Effector memory CD4-positive, alpha-beta T cell (primary cell): ENCODE results near the gene NAA10.

Source experiments
- DNase-seq, 3 donors: peaks; one replicate each; pipeline ENCODE4 v3.0.0-alpha.2; 2020
- H3K27ac ChIP-seq: 2 replicates; pipeline ENCODE4 v1.7.0; 2013; ENCODE audit warnings: mild to moderate bottlenecking, low read length, moderate library complexity; ENCODE audit not compliant: insufficient read depth, poor library complexity, severe bottlenecking
- H3K27me3 ChIP-seq: replicated peaks from 2 replicates; pipeline ENCODE4 v1.7.0; 2013; ENCODE audit warnings: mild to moderate bottlenecking, low read length; ENCODE audit not compliant: insufficient read depth, control insufficient read depth, poor library complexity, severe bottlenecking
- H3K36me3 ChIP-seq: 2 replicates; pipeline ENCODE4 v1.7.0; 2013; ENCODE audit warnings: mild to moderate bottlenecking, low read length, moderate library complexity; ENCODE audit not compliant: control insufficient read depth, insufficient read depth
- H3K4me1 ChIP-seq: 2 replicates; pipeline ENCODE4 v1.7.0; 2013; ENCODE audit warnings: low read length, mild to moderate bottlenecking; ENCODE audit not compliant: control insufficient read depth, insufficient read depth, poor library complexity, severe bottlenecking
- H3K4me3 ChIP-seq: 2 replicates; pipeline ENCODE4 v1.7.0; 2013; ENCODE audit warnings: low read length, low read depth, mild to moderate bottlenecking; ENCODE audit not compliant: insufficient read depth, poor library complexity, severe bottlenecking
- H3K9me3 ChIP-seq: 2 replicates; pipeline ENCODE4 v1.7.0; 2013; ENCODE audit warnings: mild to moderate bottlenecking, low read length, moderate library complexity; ENCODE audit not compliant: control insufficient read depth

The NAA10 gene

DNA sequence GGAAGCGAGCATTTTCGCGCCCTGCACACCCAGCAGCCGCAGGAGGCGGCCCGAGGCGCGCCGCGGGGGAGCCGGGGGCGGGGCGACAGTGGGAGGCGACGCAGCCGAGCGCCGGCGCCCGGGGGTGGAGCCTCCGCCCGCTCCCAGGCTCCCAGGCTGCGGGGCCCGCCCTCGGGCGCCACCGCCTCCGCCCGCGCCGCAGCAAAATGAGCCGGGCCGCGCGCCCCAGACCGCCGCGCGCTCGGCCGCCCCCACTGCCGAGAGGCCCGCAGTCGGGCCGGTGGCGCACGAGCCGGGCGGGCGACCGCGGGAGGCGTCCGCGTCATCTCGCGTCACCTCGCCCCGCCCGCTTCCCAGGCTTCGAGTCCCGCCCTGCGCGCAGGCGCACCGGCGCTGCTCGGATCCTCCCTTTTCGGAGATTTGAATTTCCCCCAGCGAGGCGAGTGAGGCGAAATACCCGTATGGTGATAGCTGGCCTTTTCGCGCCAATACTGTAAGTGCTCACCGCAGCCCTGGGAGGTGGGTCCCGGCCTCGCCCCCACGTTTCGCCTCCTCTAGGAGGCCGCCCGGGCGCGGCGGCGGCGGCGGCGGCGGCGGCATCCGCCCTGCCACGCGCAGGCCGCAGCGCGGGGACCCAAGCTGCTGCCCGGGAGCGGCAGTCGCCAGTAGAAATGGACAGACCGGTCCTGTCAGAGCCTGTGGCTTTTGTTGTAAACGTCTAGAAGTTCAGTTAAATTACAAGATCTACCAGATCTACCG lies 37.7 kb upstream of the NAA10 start, which contains the start of gene TMEM187:
TSS of gene TMEM187 (plus strand) at position 387 of the 759 bp plus-strand sequence. CDS start 9,309 bp downstream, outside the sequence.
- no peaks in the 10 kb centered on the region for H3K9me3 ChIP-seq
- H3K4me3 ChIP-seq = peak within 1 kb of the TSS; percentile 99
- peak within 1 kb of the TSS; percentile 94 for H3K27ac ChIP-seq
- H3K27me3 ChIP-seq = no peaks in the 10 kb centered on the region
- DNase-seq = peak; percentile 80 to 83 (median 81)
- no peaks in the 10 kb centered on the region for H3K36me3 ChIP-seq
- H3K4me1 ChIP-seq = peaks cover 18% of the 10 kb centered on the region

DNA sequence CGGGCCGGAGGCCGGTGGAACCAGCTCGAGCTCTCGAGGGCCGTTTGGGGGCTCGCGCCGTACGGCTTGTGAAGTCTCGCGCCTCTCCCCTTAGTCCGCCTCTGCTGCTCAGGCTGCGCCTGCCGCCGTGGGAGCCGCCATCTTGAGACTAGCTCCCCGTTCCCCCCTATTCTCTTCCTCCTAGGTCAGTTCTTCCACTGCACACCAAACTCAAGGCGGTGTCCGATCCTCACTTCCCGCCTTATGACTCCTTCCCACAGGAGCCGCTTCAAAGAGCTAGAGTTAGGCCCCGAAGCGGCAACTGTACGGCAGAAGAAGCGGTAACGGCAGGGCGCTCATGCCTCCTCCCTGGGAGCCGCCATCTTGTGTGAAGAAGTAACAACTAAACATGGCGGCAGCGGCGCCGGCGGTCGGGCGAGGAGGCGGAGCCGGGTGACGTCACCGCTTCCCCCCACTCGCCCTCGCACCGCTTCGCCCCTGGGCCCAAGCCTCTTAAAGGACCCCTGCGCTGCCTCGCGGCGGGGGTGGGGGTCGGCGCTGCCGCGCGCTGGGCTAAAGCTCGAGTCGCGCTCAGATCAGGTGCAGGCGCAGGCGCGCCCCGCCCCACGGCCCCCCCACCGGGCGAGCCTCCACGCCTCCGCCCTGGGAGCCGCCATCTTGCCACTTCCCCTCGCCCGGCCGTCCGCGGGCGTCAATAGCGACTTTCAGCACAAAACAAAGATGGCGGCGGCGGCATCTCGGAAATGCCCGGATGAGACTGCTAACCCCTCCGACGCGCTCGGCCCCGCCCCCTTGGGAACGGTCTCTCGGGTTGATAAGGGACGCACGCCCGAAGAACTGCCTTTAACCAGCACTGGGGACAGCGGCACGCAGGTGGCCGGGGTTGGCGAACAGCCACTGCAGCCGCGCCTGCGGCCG lies 36.9 kb upstream of the NAA10 start, which contains the start of gene HCFC1:
TSS of gene HCFC1 (minus strand) at position 369 of the 918 bp plus-strand sequence. CDS start 978 bp downstream, outside the sequence.
- DNase-seq = peak; percentile 84 to 89 (median 87)
- Histone ChIP-seq H3K36me3 (no peaks in the 10 kb centered on the region), H3K4me1 (peaks cover 23% of the 10 kb centered on the region), H3K4me3 (peak within 1 kb of the TSS; percentile 99), H3K27ac (peak within 1 kb of the TSS; percentile 94), H3K27me3 (no peaks in the 10 kb centered on the region), H3K9me3 (no peaks in the 10 kb centered on the region)

DNA sequence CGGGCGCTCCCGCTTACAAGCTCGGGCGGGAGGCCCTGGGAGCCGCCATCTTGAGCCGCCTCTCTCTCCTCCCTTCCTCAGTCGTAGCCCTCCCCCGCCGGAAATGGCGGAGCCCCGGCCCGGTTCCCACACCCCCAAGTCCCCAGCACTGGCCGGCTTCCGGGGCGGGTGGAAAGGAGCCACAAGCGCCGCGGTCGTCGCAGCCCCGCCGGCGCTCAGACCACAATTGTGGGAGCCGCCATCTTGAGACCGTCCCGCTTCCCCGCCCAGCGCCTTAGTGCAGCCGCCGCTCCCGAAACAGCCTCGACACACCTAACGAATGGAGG lies 36.2 kb upstream of the NAA10 start:
- peak overlapping the region; percentile 94 for H3K27ac ChIP-seq
- H3K27me3 ChIP-seq = no peaks in the 10 kb centered on the region
- no peaks in the 10 kb centered on the region for H3K9me3 ChIP-seq
- DNase-seq = peak; percentile 79 to 85 (median 84)
- H3K4me3 ChIP-seq = peak overlapping the region; percentile 99
- H3K36me3 ChIP-seq = no peaks in the 10 kb centered on the region
- peaks cover 30% of the 10 kb centered on the region for H3K4me1 ChIP-seq

DNA sequence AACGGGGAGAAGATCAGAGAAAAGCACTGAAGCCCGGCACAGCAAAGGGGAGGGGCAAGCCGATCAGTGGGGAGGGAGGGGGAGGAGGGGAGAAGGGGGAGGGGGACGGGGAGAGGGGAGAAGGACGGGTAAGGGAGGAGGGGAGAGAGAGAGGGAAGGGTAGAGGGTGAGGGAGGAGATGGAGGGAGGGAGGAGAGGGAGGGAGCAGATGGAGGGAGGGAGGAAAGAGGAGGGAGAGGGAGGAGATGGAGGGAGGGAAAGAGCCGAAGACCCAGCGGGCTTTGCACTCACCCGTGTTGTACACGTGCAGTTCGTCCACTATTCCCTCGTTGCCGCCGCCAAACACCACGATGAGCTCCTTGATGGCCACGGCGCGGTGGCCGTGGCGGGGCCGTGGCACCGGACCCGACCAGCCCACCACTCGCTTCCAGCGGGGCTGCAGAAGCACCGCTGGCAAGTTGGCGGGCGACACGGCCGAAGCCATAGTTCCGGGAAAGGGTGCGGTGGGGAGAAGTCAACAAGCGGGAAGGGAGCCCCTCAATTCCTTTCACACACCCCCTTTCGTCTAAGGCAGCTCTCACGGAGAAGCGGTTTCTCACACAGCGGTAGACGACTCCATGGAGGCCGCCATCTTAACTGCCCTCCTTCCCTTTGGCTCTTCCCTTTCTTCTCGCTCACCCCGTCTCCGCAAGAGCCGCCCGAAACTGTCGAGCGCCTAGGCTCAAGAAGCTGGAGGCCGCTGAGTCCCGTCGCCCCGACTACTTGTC lies 35.7 kb upstream of the NAA10 start:
- no peaks in the 10 kb centered on the region for H3K9me3 ChIP-seq
- no peaks in the 10 kb centered on the region for H3K27me3 ChIP-seq
- H3K27ac ChIP-seq = peak overlapping the region; percentile 94
- no peaks in the 10 kb centered on the region for H3K36me3 ChIP-seq
- peak overlapping the region; percentile 99 for H3K4me3 ChIP-seq
- H3K4me1 ChIP-seq = peaks cover 30% of the 10 kb centered on the region
- DNase-seq = peak in 2 of 3 donors; percentile 16 to 39

DNA sequence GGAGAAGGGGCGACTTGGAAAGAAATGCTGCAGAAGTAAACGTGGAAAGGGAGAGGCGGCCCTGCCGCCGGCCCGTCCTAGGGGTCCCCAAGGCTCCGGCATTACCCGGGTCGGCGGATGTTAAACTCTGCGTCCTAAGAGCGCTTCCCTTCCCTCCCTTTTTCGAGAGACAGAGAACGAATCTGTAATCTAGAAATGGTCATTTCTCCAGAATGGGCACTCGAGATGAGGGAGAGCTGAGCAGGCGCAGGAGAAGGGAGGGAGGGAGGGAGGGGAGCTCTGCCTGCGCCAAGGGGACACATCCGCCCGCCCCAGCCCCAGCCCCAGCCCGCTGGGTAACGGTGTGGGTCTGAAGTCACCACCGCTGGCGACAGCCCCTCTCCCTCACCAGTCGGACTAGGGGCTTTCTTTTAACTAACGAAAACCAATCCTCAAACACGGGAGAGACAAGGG lies 35.1 kb upstream of the NAA10 start:
- Histone ChIP-seq H3K27ac (peak overlapping the region; percentile 94), H3K9me3 (no peaks in the 10 kb centered on the region), H3K4me1 (peaks cover 30% of the 10 kb centered on the region), H3K4me3 (peak overlapping the region; percentile 99), H3K27me3 (no peaks in the 10 kb centered on the region), H3K36me3 (no peaks in the 10 kb centered on the region)
- DNase-seq = no peak

DNA sequence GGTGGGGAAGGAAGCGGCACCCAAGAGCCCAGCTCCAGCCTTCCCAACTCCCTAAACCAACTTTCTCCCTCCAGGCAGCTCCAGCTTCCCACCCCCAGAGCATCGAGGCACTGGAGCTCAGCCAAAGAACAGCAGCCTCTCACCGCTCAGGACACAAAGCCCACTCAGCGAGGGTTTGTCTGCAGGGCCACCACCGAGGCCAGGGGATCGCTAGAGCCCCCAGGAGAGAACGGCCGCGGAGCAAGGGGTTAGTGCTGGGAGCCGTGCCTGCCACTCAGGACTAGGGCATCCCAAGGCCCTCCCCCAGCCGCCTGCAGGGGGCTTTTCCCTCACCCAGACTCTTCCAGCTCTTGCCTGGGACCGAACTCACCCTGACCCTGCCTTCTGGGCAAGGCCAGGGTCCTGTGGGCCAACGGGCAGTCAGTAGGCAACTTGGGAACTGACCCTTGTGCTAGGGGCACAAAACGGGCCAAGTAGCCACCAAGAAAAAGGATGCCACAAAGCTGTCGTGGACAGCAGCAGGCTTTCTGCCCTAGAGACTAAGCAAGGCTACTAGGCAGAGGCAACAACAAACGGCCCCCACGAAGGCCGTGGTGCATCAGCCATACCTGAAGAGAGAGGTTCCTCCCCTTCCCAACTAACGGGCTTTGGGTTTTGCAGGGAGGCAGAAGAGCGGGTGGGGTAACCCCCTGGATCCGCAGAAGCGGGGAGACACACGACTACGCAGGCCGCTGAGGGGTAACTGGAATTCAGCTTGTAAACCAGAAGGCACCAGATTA lies 34.5 kb upstream of the NAA10 start:
- Histone ChIP-seq H3K4me1 (peaks cover 24% of the 10 kb centered on the region), H3K36me3 (peaks cover 2% of the 10 kb centered on the region), H3K27me3 (no peaks in the 10 kb centered on the region), H3K27ac (peak overlapping the region; percentile 94), H3K4me3 (peak overlapping the region; percentile 99), H3K9me3 (no peaks in the 10 kb centered on the region)
- no peak for DNase-seq

DNA sequence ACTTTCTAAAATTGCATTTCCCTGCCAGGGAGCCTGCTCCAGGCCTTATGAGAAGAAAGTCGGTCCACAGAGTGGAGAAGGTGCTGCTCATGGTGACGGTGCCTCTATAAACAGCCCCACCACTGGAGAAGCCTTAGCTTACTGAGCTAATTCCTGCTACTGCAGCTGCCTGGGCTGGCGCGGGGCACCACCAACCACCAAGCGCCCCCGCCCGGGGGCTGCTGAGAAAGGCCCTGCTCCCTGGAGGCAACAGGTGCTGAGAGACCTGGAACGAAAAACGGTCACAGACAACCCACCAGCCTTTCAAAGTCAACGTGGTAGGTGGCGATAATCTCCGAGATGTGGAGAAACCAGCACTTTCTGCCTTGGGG lies 33.9 kb upstream of the NAA10 start:
- peak in 1 of 3 donors; percentile 32 for DNase-seq
- no peaks in the 10 kb centered on the region for H3K27me3 ChIP-seq
- peaks cover 20% of the 10 kb centered on the region for H3K4me1 ChIP-seq
- H3K9me3 ChIP-seq = no peaks in the 10 kb centered on the region
- H3K36me3 ChIP-seq = peaks cover 8% of the 10 kb centered on the region
- H3K4me3 ChIP-seq = peak overlapping the region; percentile 99
- peak overlapping the region; percentile 94 for H3K27ac ChIP-seq

DNA sequence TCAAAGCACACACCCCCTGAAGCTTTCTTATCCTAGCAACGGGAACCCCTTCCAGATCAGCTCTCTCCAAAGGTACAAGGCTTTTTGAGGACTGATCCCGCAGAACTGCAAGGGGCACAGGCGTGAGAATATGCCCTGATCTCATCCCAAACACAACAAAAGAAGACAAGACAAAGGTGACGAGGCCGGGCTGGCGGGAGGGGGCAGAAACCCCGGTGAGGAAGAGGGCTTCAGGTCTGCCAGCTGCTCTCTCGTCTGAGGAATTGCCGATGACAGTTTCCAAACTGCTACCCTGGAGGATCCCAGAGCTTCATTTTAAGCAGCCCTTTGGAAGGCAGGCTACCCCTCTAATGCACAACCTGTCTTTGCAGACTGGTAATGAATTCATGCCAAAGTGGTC lies 33.4 kb upstream of the NAA10 start:
- Histone ChIP-seq H3K4me3 (peak overlapping the region; percentile 99), H3K36me3 (peaks cover 13% of the 10 kb centered on the region), H3K27me3 (no peaks in the 10 kb centered on the region), H3K4me1 (peaks cover 18% of the 10 kb centered on the region), H3K9me3 (no peaks in the 10 kb centered on the region), H3K27ac (peak overlapping the region; percentile 94)
- no peak for DNase-seq
